GM18519 (cell line): ENCODE measurements around the gene BDNF.
"Not testable (repeated sequence)": the region's sequence is repeated elsewhere in the genome, so short reads cannot be mapped to it uniquely, and the experiment has no call there.

Source experiments
- ATAC-seq: cut with Tn5 transposase; IDR thresholded peaks from one replicate; pipeline ENCODE4 v1.9.1; 2021; ENCODE audit warnings: mild to moderate bottlenecking, moderate library complexity; ENCODE audit not compliant: unreplicated experiment, low FRiP score

The BDNF gene

DNA sequence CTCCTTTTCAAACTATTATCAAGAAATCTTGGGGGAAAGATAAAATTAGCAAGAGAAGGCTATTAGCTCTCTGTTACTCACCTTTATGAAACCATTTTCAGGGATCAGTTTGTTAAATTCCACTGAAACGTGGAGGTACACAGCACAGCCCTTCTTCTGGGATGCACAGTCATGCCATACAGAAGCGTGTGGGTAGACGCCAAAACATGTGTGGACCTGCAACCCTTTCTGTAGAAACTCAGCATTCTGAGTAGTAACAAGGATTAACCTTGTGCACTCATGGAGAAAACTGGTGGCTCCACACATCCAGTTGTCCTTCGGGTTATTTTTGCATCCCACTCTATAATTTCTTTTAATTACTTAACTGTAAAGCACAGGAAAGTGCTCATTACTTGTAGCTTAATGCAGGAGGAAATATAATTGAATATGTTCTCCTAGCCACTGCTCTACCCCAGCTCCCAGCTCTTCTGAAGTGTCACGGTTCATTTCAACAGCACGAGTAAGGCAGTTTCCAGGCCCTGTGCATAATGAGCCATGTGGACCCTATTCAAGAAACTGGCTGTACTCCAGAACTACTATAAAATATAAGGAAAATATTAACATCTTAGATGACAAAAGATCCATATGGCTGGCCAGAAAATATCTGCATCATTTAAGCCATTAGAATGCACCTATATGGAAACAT, 26.1 kb downstream of the BDNF start:
- ATAC-seq = no peak

DNA sequence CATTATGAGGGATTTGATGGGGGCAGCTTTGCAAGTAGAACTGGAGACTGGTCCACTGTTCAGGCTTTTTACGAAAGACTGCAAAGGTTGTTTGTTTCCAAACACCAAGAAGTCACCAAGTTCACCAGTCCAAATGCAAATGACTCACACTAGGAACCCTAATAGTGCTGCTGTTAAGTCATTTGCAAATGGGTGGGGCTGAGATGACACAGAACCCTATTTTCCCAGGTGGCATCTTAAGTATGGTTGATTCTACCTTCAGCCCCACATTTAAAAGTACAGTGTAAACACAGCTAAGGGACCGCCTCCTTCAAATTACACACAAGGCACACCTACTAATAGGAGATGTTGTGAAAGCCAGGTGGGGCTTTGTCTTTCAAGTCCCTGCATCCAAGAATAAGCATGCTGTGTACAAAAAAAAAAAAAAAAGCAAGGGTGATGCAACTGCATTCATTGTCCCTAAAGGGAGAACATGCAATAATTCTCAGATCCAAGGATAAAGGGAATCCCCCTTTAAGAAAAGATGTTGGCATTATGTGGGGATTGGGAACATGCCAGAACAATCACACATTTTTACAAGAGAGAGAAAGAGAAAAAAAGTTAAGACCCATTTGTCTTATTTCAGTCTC, 27.3 kb downstream of the BDNF start:
- no peak for ATAC-seq

DNA sequence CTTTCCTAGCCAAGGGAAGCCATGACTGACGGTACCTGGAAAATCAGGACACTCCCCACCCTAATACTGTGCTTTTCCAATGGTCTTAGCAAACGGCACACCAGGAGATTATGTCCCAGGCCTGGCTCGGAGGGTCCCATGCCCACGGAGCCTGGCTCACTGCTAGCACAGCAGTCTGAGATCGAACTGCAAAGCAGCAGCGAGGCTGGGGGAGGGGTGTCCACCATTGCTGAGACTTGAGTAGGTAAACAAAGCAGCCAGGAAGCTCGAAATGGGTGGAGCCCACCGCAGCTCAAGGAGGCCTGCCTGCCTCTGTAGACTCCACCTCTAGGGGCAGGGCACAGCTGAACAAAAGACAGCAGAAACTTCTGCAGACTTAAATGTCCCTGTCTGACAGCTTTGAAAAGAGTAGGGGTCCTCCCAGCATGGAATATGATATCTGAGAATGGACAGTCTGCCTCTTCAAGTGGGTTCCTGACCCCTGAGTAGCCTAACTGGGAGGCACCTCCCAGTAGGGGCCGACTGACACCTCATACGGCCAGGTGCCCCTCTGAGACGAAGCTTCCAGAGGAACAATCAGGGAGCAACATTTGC, 34.6 kb downstream of the BDNF start:
- ATAC-seq = not testable (repeated sequence)

DNA sequence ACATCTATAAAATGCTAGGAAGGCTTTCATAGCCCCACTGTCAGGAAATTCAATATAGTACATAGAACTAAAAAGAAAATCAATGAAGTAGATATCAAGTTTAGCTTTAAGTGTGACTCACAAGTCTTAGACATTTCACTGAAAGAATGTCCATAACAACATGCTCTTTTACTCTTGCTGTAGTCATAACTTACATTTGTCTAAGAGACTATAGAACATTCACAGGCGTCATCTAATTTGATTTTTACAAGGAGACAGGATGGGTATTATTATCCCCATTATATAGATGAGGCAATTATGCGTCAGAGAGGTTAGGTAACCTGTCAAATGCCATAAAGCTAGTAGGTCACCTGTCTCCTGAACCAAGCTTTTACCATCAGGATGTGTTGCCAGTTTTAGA, 36.9 kb downstream of the BDNF start:
- no peak for ATAC-seq

DNA sequence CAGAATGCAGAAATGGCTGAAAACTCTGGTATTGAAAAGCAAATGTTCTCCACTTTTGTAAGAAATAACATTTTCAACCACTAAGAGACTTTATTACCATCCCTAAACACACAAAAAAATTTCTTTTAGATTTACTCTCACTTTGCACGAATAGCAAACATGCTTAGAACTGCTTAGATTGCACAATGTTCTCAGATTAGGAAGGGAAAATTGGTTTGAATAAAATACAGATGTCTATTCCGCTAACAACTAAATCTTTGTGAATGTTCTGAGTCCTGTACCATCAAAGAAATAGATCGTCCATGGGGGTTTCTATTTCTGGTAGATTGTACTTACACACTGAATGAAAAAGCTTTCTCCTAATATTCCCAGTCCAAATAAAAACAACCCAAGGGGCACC, 40.1 kb downstream of the BDNF start:
- no peak for ATAC-seq

DNA sequence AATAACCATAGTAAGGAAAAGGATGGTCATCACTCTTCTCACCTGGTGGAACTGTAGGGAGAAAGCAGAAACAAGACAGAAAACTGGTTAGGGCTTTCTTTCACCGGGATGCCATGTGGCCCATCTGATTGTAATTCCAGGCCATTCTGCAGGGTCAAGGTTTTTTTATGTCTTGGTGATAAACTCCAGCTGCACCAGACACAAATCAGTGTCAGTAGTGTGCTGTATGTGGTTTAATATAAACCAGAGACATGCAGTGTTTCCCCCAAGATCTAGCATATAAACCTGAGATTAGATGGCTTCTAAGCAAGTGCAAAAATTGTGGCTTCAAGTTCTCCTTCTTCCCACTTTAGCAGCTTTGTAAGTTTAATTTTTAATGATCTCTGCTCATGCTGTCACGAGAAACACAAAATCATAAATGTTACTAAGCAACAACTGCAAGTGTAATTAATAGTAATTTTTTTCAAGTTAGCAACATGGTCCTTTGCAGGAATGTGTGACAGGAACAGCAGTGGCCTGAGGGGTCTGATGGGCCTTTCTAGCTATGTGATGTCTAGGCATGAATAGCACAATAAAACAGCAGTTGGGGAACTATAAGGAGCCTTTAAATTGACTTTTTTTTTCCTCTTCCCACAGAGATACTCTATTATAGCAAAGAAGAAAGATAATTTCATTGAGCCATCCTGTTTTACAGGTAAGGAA, 41.6 kb downstream of the BDNF start:
- no peak for ATAC-seq

DNA sequence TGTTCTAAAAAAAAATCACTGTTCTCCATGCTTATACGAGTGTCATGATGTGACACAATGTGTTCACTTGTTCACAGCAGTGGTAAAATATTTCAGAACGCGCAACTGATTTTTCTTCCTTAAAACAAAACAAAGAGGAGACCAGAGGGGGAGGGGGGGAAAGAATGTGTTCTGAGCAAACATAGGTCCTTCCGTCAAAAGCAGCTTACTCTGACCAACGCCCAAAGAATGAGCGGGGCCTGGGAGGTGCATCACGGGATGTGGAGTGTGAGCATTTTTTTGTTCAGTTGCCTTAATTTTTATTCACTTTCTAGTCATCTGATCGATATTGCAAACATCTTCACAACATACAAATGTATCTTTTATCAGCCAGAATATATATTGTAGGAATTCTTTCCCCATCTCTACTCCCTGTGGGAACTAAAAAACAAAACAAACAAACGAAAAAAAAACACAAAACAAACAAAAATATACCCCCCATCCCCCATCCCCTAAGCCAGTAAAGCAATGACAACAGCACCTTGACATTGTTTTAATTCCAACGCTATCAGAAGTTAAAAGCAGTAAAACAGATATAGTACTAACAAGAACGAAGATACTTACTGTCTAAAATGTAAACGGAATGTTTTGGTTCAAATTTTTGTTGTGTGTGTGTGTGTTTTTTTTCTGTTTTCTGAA, 43.3 kb downstream of the BDNF start:
- ATAC-seq = no peak

DNA sequence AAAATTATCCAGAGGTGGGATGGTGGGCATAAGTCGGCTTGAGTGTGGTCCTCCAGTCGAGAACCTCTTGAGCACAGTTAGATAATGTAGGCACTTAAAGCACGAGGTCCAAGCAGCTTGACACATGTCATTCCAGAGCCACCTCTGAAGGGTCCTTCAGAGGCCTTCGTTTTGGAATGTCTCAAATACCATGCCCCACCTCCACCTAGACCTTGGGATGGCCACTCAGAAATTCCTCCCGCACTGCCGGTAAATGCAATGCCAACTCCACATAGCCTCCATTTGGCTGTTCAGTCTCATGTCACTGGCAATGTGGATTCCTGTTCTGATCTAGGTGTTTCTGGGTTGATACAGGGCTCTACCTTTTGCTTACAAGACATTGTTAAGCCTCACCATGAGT, 43.9 kb downstream of the BDNF start:
- no peak for ATAC-seq

DNA sequence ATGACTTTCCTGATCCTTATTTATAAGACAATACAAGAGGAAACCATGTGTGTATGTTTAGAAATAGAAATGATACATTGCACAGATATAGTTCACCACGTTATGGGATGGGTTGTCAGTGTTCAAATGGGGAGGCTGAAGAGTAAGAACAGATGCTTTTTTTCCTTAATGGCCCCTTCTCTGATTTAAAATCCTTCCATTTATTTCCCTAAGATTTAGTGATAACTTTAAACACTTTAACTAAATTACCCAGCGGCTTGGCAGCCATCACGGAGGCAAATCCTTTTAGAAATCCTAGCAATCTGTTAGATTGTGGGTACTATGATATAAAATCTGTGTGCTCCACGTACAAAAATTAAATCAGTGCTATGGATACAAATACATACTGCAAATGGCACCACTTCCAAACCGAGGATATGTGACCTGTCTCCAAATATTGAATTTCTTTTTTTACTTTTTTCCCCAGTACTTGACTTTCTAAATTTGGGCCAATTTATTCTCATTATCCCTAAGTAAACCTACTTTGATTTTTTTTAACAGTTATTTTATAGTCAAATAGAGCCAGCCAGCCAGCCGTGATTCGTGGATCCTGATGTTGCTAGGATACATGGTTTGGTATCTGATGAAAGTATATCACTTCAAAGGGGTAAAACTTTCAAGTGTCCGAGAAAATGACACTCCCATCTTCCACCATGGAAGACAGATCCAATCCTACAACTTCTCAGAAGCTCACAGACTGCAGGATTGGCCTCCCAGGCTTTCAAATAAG, 46.1 kb downstream of the BDNF start:
- no peak for ATAC-seq

DNA sequence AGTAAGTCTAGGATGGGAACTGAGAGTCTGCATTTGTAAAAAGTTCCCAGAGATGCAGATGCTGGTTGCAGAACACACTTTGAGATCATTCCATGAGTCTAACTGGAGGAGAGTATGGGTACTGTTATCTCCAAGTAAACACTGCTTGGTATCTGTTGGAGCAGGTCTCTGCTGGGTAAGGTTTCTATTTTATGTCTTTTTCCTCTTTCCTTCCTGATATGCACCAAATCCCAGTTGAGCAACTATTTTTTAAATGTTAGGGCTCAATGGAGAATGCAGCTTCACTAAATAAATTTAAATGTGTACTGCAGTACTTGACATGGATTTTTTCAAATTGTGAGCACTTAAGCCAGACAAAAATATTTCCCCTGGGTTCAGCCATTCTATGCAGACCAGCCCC, 48.5 kb downstream of the BDNF start:
- ATAC-seq = no peak

DNA sequence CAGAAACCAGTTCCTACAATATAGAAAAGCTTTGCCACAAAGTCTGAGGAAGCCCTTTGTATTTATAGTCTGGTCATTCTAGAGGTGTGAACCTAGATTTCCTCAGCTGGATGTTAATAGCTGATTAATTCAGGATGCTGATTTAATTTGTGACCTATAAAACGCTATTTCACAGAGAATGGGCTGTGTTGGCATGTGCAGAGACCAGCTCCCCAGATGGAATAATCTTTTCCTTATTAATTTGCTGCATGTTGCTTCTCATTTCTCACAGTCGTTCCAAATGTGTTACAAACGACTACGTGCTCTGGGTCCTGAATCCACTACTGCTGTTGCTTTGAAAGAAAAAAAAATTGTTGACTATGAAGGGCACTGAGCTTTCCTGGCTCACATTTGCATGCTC, 49.3 kb downstream of the BDNF start:
- ATAC-seq = no peak

DNA sequence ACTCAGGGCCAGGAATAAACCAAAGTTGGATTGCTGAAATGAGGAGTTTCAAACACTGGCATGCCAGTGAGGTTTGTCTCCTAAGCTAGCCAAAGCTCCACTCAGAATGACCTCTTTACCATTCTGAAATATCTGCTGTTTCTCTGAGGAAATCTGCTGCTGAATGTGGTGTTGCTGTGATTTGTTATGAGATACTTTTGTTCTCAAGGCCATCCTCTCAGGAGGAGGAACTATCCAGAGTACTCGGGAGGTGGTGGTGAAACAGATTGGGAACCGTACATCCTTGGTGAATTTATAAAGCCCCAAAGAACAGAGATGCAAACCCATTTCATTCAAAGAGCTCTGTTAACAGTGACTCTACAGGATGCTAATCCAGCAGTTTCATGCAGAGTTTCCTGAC, 50.5 kb downstream of the BDNF start:
- no peak for ATAC-seq

DNA sequence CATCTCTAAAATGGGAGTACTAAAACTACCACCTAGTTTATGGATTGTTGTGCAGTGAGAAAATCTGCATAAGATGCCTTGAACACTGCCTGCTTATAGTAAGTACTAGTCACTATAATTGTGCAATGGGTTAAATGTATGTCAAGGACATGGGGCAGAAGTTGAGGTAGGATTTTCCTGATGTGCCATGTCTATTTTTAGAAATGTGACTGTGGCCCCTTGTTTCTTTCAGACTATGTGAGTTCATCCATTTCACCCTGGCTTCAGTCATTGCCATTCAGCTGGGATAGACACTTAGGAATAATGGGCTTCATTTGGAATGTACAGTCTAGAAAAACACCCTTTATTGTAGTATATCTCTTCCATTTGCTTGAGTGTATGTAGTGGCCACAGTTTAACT, 51.4 kb downstream of the BDNF start:
- ATAC-seq = no peak

DNA sequence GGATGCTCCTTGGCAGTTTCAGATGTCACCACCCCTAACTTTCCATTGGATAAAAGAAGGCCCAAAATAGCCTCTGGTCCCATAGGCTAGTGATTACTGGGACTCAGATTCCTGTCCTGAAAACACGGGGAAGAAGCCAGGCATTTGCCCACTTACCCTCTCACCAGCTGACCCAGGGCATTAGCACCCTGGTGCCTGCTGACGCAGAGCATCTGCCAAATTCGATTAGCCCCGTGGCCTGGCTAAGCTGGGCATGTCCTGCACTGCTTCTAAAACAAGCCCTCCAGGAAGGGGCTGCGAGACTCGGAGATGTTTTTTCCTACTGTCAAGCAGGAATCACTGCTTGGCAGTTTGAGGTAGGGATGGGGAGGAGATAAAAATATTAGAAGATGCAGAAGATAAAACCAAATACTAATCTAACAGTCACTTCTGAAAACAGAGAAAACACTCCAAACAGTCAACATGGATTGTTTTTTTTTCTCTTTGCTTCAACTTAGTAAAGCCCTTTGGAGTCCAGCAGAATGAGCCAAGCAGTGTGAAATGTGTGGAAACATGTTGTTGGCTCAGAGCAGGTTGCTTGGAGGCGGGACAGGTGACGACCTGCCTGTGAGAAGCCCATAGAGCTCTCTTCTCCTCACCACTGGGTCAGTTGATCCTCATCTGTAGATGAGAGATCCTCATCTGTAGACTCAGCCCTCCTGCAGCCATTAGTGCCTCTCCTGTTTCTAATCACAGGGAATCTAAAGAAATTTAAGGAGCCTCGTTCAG, 54.0 kb downstream of the BDNF start:
- ATAC-seq = no peak

DNA sequence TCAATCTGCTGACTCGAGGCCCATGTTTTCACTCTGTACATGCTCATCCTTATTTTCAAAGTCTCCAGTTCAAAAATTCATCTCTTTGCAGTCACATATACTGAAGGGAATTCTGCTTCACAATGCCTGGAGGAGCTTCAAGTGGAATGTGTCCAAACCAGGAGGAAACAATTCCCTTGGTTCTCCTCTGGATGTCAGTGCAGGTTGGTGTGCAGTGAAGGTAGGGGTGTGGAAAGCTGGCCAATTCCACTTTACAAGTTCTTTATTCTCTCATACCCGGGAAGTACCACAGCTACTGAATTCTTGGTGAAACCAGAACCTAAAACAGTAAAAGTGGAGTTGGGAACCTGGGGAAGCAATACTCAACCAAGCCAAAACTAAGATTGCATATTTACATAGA, 57.3 kb downstream of the BDNF start:
- ATAC-seq = no peak

DNA sequence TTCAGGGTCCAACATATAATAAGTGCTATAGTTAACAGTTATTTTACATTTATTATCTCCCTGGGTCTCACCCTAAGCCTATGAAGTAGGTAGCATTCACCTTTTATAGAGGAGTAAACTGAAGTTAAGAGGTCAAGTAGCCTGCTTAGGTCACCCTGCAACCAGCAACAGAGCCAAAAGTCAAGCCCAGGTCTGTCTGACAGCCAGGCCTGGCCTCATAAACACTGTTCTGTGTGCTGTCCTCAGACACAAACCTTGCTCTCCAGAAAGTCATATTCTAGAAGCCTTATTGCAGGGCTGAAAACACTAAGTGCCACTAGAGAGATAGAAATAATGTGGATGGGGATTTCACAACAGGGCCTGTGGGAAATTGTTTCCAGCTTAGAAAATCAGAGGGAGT, 59.3 kb downstream of the BDNF start:
- no peak for ATAC-seq

DNA sequence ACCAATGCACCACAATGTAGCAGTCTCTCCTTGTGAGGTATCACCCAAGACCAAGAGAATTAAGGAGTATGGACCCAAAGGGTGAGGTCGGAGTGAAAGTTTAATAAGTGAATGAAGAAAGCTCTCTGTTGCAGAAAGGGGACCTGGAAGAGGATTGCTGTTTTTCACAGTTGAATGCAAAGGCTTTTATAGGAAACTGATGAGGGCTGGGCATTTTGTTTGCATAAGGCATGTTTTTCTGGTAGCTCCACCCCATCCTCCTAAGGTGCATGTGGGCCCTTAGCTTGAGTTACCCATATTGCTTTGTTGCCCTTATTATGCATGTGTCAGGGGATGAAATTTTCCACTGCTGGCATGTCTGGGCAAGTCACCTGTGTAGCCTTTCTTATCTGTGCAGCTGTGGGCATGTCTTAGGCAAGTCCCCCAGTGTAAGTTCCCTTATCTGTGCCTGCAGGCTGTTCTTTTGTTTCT, 64.7 kb downstream of the BDNF start:
- no peak for ATAC-seq

DNA sequence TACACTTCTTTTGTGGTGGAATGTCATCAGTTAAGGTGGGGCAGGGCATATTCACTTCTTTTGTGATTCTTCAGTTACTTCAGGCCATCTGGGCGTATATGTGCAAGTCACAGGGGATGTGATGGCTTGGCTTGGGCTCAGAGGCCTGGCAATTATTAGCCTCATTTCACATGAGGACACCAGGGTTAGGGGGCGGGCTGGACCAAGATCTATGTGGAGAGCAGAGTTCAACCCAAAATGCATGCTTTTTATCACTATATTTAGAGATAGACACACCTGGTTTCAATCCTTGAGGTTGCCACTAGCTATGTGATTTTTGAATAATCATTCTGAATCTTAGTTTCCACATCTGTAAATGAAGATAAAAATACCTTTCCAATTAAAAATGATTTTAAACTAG, 65.5 kb downstream of the BDNF start:
- not testable (repeated sequence) for ATAC-seq

DNA sequence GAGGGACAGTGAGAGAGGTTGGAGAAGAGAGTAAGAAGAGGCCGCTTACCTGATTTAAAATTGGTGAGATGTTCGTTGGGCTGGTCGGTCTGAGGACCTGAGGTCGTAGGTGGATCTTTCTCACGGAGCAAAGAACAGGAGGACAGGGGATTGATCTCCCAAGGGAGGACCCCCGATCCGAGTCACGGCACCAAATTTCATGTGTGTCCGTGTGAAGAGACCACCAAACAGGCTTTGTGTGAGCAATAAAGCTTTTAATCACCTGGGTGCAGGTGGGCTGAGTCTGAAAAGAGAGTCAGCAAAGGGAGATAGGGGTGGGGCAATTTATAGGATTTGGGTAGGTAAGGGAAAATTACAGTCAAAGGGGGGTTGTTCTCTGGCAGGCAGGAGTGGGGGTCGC, 66.0 kb downstream of the BDNF start:
- not testable (repeated sequence) for ATAC-seq
